ENCODE results near the gene SIPA1L2.

GRCh38 chr1:232658386-232658785 lies 28.5 kb upstream of the SIPA1L2 start:
- TF ChIP-seq CTCF (conservative IDR thresholded peaks at IDR 0.05 in 1 of 2, IDR thresholded peaks at IDR 0.05 in 1 of 2; ENCODE audit: extremely low read depth in 1 of 2, insufficient read depth in 1 of 2, low read depth in 1 of 2, low read length in 2 of 2) (no peak), EZH2 (IDR thresholded peaks at IDR 0.05; ENCODE audit: borderline replicate concordance, low read length) (no peak)

All from mammary epithelial cell (primary cell).